ENCODE measurements around the gene CCDC78.

Gene CCDC78

DNA sequence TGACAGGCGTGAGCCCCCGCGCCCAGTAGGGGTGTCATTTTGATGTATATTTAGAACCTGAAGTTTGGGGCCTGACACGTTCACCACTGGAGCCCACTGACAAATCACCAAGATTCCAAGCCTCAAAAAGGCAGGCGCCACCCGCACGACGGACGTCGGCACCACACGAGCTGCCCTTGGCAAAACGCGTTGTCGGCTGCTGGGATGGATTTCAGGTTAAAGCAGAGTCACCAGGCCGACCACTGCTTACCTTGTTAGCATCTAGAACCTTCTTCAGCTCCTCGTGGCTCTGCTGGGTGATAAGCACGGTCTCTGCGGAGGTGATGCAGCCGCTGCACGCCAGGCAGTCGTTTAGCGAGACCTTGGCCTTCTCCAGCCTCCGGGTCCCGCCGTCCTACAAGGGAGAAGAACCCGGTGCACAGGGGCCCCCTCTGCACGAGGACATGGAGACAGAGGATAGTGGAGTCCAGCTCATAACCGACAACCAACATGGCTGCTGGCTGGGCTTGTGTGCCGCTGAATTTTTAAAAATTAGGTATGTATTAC is 10.8 kb upstream of the CCDC78 start:
- DNase-seq, result no peak

DNA sequence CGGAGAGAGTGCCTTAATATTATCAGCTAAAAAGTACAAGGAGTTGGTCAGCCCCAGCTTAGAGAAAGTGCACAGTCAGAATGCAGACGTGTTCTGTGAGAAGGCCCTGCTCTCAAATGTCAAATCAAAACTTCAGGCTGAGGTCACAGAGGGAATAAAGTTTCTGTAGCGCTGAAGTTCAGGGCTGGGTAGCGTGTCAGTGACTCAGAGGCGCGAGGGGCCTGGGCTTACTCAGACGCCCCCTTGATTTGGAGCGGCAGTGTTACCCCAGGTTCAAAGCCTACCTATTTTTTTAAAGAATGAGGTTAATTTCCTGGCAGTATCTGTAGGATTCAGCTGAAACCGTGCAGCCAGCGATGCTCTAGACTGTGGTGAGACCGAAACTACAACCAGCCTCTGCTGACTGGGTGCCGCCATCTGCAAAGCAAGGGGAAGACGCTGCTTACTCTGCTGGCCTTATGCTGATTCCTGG is 9.8 kb upstream of the CCDC78 start:
- no peak for DNase-seq

DNA sequence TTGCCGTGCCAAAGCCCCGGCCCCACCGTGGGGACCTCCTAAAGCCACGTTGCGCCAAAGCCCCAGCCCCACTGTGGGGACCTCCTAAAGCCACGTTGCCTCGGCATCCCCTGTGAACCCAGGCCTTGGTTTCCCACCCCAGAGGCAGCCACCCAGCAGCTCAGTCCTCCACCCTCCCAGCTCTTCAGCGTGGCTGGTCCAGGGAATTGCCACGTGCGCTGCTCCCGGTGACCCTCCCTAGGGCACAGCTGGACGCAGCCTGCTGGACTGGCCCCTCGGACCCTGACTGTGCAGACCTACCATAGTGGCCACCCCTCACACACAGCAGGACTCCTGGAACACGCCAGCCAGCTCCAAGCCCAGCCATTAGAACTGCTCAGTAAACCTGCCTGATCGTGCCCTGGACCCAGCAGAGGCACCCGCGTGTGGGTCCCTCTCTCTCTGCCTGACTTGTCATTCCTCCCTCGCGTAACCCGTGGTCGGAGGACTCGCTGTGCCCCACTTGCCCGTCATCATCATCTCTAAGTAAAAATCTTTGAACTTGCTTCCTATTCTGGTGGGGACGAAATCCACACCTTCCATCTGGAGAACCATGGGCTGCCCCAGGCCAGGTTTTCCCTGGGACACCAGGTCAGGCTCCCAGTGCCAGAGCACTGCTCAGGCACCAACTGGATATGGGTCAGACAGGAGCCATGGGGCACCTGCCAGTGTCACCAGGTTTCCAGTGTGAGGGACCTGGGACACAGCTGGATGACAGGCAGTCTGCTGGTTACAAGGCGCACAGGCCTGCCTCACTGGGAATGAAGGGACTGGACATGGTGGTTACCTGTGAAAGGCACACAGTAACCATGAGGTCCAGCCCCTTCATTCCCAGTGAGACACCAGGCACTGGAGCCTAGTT is 9.0 kb upstream of the CCDC78 start:
- no peak for DNase-seq

DNA sequence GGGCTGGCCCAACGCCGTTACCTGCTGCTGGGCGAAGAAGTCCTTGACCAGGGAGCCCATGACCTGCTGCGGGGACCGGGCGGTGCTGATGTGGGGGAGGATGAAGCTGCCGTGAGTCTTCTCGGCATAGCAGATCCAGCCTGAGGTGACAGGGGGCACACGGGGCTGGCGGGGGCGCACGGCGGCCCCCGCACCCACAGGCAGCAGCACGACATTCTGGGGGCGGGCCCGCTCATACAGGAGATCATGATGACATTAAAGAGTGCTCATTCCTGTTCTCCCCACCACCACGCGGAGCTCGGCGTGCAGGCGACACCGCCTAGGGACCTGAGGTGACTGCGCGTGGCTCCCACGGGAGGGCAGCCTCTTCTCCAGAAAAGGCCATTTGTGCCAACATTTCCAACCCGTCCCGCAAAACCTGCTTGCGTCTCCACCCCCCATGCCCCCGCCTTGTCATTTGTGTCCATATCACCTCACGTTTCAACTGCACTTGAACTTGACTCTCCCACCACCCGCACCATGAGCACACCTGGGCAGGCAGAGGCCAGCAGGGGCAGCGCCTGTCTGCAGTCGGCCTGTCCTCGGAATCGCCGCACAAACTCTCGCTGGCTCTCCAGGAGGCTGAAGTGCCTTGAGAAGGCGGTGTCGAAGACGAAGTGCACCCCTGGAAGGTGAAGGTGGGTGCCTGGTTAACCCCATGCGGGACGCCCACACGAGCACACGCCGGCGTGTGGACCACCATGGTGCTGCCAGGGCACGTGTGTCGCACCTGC is 8.2 kb upstream of the CCDC78 start:
- DNase-seq, result no peak

DNA sequence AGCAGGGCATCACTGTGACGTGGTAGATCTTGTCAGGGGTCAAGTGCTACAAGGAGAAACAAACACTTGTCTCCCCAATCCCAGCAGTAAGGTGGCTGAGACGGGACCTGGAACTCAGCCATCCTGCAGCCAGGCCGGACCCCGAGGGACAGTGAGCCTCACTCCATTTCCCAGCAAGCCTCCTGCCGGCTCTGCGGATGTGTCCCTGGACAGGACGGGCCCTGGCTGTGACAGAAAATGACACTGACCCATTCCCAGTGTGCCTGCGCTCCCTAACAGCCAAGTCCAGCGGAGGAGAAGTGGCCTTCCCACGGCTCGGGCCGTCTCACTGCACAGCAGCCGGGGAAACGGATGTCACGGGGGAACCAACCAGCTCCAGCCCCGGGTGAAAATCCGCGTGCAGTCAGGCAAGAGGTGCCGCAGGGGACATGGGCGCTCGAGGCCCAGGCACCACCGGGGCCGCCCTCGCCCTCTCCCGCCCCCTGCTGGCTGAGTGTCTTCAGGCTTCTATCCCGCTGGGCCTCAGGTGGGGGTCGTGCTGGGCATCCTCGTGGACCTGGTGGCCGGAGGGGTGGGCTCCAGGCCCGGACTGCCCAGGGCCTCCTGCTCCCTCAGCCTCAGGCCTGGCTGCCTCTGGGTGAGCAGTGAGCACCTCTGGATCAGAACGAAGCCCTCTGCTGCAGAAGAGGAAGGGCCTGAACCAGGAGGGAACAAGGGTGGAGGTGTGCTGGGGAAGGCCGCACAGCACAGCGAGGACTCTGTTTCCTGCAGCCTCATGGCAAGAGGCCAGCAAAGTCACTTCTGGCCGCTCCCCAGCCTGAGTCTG is 7.4 kb upstream of the CCDC78 start:
- no peak for DNase-seq

DNA sequence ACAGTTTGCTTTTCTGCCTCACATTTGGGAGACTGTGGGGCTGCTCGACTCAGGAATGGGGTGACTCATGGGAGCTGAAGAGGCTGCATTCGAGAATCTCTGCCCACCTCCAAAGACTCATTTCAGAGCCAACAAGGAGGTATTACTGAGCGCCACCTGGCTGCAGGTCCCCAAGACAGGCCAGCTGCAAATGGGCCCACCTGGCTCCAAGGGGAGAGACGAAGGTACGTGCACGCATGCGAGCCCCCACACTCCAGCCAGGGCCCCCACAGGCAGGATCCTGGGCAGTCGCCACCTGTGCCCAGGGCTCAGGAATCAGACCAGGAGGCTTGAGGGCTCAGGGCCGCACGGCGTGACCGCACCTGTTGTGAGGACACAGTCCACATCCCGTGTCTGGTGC is 6.7 kb upstream of the CCDC78 start:
- no peak for DNase-seq

DNA sequence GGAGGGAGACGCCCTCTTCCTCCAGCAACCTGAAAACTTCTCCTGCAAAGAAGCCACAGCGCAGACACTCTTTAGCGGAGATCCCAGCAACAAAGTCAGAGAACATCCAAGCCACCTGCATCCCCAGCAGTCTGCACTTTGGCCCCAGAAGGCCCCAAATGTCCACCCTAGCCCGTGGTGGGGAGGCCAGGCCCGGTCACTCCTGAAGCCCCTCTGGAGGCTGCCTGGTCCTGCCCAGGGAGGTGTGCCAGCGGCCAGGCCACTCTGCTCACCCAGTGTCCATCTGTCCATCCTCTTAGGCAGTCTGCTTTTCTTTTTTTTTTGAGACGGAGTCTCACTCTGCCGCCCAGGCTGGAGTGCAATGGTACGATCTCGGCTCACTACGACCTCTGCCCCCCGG is 6.1 kb upstream of the CCDC78 start:
- no peak for DNase-seq

DNA sequence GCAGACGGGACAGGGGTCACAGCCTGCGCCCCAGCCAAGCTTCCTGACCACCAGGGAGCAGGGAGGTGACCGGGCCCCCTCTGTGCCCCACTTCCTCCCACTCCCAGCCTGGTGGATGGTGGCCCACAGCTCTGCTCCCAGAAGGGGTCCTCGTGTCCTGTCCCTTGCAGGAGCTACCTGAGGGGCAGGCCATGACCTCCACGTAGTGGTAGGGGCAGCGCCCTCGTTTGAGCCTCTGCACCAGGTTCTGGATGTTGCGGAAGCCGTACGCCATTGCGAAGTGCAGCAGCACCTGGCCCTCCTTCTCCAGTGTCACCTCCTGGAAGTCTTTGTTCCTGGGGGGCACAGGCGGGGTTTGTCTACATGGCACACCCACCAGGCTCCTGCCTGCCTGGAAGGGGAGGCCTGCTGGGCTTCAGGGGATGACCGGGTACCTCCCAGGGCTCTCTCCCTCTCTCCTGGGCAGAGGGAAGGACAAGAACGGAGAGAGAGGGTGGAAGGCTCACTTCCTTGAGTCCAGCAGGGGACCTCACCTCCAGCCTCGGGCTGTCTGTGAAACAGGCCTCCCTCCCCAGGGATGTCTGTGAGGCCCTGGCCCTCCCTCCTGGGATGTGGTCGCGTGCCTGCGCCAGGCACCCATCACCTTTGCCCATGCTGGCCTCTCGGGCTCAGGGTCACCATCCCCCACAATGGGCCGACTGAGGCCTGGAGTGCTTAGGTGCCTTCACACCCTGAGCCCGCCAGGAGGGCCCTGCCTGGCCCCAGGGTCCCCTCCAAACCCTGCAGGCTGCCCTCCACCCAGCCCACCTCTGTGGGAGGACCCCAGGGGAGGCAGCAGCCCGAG is 4.6 kb upstream of the CCDC78 start:
- DNase-seq, result no peak

DNA sequence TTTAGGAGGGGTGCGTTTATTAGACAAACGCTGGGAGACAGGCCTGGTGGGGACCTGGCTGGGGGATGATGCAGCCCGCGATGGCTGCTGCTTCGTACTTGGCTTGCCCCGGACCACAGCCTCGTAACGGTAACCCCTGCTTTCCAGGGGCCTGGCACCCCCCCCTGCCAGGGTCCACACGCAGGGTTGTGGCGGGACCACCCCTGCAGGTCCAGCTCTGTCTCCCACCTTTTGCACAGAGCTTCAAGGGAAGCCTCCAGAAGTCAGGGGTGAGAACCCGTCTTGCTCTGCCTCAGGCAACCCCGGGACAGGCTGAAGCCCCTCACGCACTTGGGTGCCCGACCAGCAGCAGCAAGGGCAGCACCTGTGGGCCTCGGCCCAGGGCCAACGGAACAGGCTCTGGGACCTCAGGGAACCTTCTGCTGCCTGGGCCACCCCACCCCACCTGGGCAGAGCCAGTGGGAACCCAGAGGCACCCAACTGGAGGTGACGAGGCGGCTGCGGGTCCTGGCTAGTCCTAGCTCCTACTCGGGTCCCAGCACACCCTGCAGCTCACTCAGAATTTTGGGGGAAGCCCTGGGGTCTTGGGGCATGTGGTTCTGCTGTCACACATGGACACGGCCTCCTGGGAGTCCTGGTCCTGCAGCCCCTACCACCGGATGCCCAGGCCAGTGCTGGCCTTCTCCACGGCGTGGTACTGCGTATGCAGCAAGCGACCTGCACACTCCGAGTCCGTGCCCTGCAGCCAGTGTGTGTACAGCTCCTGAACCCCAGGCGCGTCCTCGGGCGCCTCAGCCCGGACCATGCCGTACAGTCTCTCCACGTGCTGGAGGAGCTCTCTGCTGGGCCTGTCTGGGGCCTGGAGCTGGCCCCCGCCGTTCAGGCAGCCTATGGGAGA is 3.8 kb upstream of the CCDC78 start:
- DNase-seq, result no peak

DNA sequence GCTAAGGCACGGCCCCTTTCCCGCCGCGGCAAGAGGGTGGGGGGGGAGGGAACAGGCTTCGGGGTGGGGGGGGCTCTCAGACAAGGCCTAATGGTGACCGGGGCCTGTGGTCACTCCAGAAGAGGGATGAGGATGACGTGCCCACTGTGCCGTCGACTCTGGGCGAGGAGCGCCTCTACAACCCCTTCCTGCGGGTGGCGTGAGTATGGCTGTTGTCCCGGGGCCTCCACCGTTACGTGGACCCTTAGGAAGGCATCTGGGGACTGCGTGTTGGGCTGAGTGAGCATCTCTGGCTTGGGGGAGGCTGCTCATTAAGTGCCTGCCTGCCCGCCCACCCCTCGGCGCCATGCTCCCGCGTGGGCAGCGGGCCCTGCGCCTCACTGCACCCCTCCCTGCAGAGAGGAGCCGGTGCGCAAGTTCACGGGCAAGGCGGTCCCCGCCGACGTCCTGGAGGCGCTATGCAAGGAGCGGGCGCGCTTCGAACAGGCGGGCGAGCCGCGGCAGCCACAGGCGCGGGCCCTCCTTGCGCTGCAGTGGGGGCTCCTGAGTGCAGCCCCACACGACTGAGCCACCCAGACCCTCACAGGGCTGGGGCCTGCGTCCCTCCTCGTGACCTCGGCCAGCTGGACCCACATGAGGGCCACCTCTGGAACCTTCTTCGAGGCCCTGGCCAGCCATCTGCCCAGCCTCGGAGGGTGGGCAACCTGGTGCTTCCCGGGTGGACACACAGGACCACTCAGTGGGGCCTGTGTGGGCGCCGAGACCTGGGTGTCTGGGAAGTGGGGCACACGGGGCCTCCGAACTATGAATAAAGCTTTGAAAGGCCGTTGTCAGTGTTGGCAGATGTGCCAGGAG is 2.9 kb upstream of the CCDC78 start:
- no peak for DNase-seq

DNA sequence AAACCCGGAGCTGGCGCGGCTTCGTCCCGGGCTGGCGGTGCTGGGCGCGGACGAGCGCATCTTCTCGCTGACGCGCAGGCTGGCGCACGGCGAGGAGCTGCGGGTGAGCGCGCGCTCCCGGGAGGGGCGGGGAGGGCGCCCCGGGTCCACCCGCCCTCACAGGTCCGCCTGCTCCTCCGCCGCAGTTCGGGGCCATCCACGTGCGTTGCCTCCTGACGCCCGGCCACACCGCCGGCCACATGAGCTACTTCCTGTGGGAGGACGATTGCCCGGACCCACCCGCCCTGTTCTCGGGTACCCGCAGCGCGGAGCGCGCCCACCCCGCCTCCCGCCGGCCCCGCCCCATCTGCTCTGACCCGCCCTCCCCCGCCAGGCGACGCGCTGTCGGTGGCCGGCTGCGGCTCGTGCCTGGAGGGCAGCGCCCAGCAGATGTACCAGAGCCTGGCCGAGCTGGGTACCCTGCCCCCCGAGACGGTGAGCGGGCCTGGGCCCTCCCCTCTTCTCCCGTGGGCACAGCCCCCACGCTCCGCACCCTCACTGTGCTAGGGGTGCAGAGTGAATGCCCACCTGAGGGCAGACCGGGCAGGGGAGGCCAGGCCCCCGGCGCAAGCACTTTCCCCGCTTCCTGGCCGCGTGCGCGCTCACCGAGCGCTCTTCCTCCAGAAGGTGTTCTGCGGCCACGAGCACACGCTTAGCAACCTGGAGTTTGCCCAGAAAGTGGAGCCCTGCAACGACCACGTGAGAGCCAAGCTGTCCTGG is 2.1 kb upstream of the CCDC78 start:
- peak; percentile 66 for DNase-seq

DNA sequence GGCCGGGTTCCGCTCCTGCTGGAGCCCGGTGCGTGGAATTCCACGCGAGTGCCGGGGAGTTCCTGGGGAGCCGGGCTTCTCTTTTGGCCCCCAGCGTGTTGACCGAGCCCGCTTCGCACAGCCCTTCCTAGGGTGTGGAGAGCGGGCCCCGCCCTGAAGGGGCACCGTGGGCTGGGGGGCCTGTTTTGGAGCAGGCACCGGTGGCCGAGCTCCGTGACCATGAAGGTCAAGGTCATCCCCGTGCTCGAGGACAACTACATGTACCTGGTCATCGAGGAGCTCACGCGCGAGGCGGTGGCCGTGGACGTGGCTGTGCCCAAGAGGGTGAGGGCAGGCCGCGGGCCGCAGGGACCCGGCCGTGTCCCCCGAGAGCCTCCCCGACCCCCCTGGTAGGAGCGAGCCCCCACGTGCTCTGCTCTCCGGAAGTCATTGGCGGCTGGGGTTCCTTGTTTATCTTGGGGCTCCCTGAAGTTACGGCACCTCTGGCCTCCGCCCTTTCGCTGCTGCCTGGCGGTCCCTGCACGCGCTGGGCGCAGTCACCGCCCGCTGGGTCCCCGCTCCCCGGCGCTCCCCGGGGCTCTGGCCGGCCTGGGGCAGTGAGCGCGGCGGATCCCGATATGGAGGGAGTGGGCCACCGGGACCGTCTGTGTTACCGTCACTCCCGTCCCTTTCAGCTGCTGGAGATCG is 1.2 kb upstream of the CCDC78 start:
- no peak for DNase-seq

DNA sequence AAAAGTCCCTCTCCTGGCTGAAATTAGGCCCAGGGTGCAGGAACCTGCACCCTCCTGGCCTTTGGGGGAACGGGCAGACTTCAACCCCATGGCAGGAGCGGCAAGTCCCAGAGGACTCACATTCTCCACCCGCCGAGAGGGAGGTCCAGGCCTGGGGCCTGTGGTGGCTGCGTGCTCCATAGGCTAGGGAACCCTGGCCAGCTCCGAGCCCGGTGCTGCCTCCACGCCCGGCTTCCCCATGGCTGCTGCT is 130 bp downstream of the CCDC78 start:
- no peak for DNase-seq

DNA sequence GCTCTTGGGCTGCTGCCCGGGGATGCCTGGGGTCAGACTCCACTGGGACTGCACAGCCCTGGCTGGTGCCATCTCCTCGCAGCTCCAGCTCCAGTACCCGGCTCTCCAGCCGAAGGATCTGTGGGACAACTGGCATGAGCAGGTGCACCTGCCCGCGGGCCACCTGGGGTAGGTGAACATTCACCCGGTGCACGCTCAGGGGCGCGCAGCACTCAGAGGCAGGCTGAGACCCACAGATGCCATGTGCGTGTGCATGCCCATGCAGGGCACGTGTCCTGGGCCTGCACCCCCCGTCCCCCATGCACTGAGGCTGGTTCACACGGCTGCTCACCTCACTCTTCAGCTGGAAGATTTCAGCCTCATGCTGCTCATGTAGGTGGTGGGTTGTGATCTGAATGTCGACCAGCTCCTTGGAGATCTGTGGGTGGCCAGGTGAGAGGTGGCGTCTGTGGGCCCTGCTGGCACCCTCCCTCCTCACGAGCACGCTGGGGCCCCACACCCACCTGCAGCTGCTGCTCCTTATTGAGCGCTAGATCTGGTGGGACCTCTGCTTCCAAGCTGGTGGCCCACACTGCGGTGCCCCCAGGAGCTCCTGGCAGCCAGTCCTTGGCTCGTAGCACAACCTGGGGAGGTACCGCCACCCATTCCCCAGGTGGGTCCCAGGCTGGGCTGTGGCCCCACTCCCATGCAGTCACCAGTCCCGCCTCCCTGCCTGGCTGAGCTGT is 618 bp downstream of the CCDC78 start:
- no peak for DNase-seq

DNA sequence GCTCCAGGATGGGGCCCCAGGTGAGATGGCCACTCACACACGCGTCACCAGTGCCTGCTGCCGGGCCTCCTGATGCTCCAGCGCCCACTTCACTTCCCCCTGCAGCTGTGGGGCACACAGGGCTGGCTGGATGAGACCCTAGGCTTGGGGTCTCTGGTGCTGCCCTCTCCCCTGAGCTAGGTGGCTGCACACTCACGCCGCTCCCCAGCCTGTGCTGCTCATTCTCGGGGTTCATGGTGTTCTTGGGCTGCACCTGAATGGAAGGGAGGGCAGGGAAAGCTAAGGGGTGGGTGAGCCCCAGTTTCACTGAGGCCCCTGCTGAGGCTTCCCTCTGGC is 1.2 kb downstream of the CCDC78 start:
- no peak for DNase-seq

DNA sequence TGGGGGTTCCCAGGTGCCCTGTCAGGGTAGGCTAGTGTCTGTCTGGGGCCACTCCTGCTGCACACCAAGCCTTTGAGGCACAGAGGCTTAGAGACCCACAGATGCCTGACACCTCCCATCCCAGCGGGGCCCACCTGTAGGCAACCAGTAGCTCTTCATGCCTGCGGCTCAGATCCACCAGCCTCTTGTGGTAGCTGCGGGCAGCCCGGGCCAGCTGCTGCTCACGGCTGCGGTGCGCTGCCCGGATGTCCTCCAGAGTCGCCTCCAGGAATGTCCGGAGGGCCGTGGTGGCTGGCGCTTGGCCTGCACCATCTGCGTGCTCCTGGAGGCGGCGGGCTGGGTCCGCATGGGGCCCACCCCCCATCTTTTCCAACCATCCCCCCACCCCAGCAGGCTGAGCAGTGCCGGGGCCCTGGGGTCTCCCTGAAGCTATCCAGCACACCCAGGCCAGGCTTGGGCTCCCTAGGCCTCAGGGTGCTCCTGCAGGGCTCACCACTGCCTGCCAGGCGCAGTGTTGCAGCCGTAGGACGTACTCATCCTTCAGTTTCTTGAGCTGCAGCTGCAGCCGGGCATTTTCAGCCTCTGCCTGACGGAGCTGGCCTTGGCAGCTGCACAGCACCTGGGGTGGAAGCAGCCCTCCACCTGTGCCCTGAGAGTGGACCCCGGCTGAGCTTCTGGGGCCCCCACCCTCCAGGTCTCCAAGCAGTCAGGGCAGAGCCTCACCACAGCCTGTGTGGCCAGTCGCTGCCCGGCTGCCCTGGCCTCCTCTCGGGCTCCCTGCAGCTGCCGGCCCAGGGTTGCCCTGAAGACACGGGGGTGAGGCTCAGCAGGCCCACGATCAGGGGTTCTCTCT is 1.8 kb downstream of the CCDC78 start:
- no peak for DNase-seq

DNA sequence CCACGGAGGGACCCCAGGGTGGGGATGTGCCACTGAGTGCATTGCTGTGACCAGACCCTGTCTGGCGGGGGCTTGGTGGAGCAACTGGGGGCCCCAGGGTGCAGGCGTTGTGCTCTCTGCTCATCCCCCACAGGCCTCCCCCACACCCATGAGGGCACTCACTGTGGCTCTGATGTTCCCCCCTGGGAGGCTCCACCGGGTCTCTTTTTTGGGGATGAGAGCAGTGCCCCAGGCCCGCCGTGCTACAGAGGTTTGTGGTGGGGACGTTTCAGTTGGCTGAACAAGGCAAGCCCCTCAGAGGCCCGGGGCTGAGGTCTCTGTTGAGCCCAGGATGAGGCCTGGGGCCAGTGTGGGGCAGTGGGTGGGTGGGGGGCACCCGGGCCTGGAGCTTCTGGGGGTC is 2.5 kb downstream of the CCDC78 start:
- no peak for DNase-seq

Measured in fibroblast of skin of right quadriceps (primary cell).